Occipital lobe (tissue), 2 donors: ENCODE measurements around the gene BOK. TPM values are rescaled to one million over a fixed set of nuclear protein-coding genes. Genes with fewer than 3 reads are reported as not detected.
A peak's percentile ranks its signal among the peaks of the same experiment; 100 is the strongest.

Experiments used
- DNase-seq: peaks from one replicate; lab custom pipeline; 2025; lab: John Stamatoyannopoulos, UW
- total RNA-seq: library from RNA; depleted of rRNA; stranded (reverse); fragments of >200 nt; gene quantifications from one replicate; pipeline ENCODE4 v1.2.3, GENCODE V29; 2014

The BOK gene
- total RNA-seq, 1 donor from 2014 or later = 22.8 TPM

DNA sequence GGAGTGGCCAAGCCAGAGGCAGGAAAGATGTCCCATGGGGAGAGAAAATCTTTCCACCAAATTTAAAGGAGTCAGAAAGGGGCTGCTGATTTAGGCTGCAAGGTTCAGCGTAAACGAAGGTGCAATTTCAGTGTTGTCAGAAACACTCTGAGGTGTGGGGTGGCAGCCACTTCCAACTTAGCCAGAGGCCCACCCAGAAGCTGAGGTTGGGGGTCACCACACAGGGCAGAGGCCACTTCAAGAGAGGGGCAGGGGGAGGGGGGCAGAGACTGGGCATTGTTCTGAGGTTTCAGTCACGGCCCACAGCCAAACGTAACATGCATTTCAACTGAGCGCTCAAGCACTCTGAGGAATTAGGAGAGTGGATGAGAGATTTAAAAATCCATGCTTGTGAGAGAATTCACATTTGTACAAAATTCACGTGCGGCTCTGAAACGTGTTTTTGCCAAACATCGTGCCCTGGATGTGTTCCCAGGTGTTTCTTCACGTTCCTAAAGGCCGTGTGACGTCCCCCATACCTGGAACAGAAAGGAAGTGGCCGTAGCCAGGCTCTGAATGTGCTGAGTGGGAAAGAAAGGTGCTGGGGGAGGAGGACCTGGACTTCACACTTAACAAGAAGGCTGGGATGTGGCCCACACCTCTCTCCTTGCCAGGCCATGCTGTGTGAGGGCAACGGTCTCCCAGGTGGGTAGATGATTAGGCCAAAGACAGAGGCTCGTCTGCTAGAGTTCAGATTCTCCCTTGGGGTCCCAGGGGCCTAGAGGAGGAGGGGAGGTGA is 19.5 kb upstream of the BOK start:
- no peak for DNase-seq

DNA sequence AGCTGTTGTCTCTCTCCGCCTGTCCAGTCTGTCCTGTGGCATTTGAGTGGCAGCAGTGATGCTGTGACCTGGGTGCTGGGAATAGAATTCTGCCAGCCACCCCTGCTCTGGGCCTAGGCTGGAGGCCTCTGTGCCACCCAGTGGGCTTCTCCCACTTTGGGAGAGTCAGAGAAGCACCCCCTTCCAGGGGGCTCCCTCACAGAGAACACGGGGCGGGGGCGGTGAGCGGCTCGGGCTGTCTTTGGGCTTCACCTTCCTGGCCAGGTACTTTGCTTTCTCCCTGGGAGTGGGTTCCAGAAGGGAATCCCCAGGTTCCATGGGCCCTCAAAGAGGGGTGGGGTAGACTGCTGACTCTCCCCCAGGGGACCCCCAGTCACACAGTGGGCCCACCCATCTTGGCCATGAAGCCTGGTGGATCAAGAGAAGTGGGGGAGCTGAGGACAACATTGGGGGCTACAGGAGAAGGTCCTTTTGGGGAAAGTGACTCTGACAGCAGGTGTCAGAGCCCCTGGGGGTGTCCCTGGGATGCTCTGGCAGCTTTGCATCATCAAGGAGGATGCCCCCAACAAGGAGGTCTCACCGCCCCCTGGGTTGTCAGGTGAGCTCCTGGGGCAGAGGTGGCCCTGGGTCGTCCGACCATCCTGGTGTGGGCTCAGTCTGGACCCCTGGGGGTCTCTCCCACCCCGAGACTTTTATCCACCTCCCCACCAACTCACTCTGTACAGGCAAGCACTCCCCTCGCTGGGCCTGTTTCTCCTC is 18.8 kb upstream of the BOK start:
- DNase-seq = no peak

DNA sequence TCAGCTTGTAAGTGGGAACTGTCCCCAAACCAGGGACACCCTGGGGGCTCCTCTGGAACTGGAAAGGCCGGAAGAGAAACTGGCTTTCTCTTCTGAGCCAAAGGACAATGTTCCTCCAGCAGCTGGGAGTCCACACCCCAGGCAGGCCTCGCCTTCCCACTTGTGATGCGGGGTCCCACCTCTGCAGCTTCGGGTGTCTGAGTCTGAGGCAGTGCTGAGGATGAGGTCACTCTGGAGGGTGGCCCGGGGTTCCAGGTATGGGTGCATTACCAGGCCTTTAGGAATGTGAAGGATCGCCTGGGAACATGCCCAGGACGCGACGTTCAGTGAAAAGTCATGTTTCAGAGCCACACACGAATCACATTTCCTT is 18.2 kb upstream of the BOK start:
- DNase-seq = no peak

DNA sequence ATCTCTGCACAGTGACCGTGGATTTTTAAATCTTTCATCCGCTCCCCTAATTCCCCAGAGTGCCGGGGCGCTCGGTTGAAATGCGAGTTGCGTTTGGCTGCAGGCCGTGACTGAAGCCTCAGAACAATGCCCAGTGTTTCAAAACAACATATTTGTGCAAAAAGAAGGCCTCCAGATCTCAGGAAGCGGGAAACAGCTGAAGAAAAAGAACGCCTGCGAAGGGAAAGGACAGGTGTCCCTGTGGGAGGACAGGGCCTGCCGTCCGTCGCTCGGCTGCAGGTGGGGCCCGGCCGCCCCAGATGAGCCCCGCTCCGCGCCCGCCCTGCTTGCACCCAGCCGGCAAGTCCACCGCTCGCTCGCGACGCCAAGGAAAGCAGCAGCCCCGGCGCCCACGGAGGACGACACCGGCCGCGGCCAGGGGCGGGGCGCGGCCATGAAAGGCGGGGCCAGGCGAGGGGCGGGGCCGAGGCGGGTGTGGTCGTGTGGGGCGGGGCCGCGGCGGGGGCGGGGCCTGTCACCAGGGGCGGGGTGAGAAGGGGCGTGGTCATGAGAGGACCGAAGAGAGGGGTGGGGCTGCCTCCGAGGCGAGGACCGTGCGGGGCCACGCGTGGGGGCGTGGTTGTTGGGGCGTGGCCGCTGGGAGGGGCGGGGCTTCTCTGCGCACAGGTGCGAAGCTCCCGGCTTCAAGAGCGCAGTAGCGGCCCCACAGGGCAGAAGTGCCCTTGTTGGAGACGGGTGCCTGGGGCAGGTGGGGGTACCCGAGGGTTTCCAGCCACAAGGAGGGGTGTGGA is 17.6 kb upstream of the BOK start:
- peak; percentile 44 for DNase-seq

DNA sequence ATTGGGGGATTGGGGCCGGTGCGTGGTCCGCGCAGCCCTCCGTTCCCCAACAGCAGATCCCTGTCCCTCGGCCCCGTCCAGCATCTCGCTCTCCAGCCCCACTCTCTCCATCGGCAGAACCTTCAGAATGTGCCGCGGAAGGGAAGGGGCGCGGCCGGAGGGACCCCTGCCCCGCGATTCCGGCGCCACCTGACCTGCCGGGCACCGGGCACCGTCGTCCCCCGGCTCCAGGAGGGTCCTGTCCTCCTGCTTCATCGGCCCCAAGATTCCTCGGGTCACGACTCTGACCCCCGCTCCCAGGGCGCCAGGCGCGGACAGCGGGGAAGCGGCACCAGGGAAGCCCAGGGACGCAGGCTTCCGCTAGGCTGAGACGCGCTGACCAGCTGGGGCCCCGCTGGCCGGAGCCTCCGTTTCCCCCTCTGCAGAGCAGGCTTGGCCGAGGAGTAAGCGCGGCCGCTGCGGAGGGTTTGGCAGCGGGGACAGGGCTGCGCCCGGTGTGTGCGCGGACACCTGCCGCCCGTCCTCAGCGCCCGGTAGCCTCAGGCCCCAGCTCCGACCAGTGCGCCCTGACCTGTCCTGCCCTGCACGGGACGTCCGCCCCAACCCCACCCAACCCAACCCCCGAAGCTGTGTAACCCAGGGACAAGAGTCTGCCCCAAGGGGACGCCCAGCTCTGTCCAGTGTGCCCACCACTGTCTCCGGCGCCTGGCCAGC is 16.8 kb upstream of the BOK start:
- DNase-seq = no peak

DNA sequence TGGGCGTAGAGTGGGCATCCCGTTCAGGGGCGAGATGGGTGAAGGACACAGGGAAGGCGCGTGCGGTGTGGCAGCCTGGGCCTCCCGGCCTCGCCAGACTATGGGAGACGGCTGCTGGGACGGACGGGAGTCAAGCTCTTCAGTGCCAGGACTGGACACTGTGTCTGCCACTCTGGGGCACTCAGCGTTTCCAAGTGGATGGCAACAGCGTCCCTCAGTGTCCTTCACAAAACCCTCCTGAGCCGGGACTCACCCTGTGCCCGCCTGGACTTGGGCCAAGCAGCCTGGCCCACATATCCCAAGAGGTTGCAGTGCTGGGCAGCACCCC is 16.3 kb upstream of the BOK start:
- DNase-seq = no peak

DNA sequence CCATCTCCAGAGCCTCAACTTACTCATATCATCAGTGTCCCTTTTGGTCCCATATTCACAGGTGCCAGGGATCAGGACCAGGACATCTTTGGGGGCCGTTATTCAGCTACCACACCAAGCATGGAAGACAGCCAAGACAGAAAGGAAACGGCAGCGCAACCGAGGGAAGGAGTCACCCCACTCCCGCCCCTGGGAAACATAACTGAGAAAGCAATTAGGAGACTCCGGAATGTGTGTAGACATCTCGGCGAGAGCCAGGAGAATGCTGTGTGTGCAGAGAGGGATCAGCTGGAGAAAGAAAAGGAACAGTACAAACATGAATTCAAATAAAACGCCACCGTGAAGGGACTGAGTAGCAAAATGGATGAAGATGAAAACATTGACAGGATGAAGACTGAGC is 13.4 kb upstream of the BOK start:
- DNase-seq = no peak

DNA sequence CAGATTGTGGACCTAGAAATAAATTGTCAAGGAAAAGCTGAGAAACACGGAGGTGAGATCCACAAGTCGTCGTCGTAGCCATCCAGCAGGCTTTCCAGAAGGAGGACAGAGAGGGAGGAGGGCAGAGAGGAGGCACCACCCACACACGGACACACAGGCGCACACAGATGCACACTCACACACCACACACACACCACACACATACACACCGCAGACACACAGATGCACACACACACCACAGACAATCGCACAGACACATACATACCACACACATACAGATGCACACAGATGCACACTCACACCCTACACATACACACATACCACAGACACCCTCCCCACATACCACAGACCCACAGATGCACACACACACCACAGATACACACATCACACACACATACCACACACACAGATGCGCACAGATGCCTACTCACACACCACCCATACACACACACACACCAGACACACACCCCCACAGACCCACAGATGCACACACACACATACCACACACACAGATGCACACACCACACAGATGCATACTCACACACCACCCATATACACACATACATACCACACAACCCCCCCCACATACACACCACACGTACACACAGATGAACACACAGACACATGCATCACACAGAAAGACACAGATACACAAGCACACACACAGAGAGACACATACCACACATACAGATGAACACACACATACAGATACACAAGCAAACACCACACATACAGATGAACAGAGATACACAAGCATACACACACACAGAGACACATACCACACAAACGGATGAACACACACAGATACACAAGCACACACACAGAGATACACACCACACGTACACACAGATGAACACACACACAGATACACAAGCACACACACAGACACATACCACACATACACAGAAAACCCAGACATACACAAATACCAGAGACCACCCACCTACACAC is 12.7 kb upstream of the BOK start:
- no peak for DNase-seq

DNA sequence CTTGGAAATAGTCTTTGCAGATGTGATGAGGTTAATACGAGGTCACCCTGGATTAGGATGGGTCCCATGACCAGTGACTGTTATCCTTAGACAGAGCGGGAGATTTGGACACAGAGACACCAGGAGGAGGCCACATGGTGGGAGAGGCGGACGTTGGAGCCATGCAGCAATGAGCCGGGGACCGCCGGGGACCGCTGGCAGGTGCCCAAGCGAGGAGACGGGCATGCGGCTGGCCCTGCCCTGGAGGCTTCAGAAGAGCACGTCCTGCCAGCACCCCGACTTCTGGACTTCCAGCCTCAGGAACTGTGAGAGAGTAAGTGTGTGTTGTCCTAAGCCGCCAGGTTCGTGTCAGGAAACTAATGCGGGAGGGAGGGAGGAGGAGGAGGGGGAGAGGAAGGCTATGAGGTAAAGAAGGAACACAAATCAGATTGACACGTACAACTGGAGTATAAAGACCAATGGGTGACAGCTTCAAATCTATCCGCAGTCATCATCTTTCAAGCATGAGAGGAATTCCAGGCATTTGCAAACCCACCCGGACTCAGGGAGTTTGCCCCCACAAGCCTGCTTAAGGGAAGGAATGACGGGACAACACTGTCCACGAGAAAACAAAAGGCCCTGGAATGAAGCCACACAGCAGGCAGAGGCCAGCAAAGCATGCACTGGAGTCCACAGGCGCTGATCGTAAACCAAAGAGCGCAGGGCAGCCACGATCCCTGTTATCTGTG is 11.6 kb upstream of the BOK start:
- DNase-seq = no peak

DNA sequence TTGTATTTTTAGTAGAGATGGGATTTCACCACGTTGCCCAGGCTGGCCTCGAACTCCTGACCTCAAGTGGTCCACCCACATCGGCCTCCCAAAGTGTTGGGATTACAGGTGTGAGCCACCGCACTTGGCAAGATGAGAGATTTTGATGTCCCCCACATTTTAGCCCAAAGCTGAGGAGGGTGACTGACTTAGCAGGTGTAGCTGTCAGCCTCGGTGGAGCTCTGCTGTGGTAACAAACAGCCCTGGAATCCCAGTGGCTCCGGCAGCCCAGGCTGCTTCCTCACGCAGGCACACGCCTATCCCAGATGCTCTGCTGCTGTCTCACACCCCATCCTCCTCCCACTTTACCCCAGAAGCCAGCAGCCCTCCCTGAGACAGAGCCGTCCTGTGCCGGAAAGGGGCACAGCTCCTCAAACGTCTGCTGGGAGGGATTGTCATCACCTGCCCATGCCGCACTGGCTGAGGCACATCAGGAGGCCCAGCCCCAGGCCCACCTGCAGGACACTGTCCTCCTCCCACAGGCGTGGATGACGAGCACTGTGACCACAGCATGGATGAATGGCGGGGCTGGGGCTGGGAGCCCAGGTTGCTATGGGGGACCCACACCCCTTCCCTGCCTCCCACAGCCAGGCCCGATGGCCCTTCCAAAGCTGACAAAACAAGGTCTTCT is 10.6 kb upstream of the BOK start:
- DNase-seq = no peak

DNA sequence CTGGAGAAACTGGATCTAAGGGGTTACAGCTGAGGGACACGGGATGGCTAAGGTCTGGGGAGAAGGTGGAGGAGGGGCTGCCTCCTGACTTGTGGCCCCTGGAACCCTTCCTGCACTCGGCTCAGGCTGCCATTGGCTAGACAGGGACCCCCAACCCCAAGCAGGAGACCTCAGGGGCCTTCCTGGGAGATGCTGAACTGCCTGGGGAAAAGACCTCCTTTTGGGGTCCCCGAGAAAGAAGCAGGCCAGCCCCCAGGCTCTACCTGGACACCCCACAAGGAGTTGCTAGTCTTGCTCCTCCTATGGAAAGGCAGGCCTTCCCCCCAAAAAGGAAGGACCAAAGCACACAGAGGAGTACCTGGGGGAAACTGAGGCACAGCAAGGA is 10.1 kb upstream of the BOK start:
- DNase-seq = no peak

DNA sequence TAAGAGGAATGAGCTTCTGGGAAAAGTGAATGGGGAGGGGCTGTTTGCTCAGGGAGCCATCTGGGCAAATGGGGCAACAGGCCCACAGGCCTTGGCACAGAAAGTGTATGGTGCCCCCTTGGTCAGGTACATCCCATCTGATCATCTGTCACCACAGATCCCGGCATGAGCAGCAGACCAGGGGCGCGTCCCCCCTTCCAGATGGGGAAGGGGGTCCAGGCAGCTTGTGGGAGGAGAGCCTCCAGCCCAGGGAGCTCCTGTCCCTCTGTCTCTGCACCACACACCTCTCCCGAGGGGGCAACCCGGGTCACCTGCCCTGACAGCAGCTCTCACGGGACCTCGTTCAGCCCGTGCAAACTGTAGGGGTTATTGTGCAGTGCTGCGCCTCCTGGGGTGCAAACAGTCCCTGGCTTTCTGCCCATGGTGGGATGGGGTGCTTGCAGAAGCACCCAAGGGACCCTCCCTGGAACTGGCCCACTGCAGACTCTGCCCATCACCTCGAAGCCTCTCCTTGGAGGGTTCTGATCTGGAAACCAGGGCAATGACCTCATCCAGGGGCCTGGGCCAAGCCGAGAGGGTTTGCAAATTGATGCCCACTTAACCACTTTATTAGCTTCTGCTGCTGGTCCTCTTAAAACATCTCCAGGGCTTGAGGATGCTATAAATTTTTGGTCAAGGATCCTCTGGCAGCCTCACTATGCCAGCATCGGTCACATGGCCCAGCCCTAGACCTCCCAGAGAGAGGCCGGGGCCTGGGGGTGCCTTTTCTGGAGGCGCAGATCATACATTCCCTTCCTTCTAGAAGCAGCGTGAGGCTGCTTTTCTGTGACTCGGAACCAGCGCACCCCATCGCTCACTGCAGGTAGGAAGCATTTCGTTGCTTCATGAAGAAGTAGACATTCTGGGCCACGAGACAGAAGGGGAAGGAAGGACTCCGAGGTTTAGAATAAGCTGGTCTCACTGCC is 7.6 kb upstream of the BOK start:
- DNase-seq = no peak

DNA sequence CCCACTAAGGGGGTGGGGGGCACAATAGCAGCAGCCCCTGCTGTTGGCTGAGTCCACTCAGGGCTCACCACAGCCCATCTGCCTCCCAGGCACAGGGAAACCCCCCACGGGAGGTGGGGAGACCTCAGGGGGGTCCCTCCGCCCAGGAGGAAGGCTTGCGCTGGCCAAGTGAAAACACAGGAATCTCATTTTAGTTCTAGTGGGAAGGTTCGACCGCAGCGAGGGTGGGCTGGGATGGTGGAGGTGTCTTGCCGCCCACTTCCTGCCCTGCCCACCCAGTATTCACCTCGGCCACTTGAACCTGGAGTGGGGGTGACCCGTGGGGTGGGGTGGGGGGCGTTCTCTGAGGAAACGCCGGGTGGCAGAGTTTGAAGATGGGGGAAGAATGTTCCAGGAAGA is 6.9 kb upstream of the BOK start:
- DNase-seq = no peak

DNA sequence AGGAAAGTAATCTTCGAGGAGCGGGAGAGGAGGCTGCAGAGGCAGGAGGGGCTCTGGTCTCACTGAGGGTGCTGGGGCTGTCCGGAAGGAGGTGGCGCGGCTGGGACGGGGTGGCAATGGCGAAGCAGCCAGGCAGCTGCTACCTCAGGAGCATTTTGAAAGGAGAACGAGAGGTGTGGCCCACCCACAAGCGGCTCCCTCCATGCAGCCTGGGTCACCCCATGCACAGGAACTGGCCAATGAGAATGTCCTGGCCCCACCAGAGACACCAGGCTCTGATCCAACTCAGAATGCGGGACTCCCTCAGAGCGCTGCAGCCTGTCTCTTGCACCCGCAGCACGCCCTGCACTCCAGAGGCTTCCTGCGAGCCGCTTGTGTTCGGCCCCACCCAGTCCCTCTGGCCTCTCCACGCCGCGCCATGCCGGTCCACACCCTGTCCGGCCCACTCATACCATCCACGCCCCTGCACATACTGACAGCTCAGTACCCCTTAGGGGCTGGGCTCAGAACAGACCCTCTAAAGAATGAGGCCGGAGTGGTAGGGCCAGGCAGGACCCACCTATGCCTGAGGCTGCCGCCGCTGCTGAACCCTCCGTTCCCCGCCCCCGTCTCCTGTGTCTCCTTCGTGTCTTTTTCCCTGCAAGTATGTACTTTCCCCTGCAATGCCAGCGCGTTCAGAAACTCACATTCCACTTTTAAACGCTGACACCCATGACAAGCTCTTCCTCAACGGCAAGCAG is 6.4 kb upstream of the BOK start:
- no peak for DNase-seq

DNA sequence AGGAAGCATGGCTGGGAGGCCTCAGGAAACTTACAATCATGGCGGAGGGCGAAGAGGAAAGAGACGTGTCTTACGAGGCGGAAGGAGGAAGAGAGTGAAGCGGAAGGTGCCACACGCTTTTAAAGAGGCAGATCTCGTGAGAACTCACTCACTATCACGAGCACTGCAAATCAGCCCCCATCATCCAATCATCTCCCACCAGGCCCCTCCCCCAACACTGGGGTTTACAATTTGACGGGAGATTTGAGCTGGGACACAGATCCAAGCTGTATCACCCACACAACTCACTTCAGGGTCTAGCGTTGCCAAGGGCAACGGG is 5.1 kb upstream of the BOK start:
- no peak for DNase-seq

DNA sequence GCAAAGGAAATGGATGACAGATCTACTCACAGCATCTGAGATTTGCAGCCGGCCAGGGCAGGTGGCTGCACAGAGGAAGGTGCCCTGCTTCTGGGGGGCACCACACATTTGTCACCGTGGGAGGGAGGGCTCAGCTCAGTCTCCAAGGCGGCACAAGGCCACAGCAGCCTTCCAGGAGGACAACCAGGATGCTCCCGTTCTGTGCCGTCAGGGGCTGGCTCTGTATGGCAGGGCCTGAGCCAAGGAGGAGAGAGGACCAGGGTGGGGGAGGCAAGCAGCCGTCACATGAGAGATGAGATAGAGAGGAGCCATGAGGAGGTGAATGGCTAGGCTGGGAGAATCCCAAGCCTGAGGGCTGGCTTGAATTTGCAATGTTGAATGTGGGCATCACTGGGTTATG is 4.6 kb upstream of the BOK start:
- no peak for DNase-seq

DNA sequence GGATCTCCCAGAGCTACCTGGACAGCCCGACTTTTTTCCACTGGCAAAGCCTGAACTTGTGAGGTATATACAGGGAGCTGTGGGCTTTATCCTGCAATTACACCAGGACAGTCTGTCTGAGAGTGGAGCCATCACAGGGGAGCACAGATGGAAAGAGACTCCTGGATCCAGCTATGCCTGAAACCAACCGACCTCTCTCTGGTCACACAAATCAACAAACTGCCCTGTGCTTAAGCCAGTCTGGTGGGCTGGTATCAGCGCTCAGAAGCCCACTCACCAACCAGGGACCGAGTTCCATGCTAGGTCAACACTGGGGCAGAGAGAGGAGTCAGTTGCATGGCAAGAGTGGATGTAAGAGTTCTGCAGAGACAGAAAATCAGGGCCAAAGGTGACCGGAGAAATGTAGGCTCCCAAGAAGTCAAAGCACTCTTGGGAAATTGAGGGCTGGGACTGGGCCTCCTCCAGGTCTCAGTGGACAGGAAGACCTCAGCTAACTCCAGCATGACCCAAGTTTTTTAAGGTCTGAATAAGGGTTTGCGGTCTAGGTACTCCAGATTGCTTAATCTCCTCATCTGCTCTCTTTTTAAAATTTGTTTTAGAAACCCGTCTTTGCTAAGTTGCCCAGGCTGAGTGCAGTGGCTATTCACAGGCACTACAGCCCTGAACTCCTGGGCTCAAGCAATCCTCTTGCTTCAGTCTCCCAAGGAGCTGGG is 3.8 kb upstream of the BOK start:
- no peak for DNase-seq
